Activated CD4-positive, alpha-beta T cell treated with anti-CD3 and anti-CD28 coated beads, Interleukin-2, amount 50 U/mL, for 16 hours (primary cell): ENCODE measurements around the gene TMC2.

ENCODE experiments used
- DNase-seq: peaks from one replicate; pipeline ENCODE4 v3.0.0-alpha.2; 2020

TMC2 gene

GRCh38 chr20:2578475-2579192 lies 42.3 kb downstream of the TMC2 start:
- no peak for DNase-seq

GRCh38 chr20:2585811-2586210 lies 49.4 kb downstream of the TMC2 start:
- no peak for DNase-seq

DNA sequence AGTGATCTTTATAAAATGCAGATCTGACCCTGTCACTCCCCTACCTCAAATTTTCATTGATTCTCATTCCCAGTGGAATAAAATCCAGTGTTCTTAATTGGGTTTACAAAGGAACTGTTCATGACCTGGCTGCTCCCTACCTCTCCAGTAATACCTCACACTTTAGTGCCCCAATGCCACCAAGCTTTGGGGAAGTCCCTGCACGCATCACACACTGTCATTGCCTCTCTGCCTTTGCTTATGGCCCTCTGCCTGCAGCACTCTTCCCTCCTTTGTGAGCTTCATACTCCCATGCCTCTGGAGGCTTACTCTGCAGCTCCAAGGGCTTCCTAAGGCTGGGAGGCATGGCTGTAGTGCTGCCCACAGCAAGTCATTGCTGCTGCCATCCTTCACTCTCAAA lies 57.4 kb downstream of the TMC2 start:
- DNase-seq = no peak

DNA sequence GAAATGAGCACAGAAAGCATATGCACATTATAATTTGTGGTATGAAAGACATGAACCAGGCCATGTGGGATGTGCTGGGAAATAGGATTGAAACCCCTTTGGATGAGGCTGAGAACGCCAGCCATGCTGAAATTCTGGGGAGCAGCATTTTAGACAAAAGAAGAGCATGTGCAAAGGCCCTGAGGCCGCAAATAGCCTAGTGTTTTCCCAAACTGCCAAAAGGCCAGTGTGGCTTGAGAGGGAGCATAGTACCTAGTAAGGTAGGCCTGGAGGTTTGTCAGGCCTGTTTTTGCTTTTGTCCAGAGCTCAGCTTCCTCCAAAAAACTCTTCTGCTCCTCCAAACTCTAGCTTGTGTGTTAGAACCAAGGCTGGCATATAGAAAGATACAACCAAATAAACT lies 58.7 kb downstream of the TMC2 start:
- no peak for DNase-seq

DNA sequence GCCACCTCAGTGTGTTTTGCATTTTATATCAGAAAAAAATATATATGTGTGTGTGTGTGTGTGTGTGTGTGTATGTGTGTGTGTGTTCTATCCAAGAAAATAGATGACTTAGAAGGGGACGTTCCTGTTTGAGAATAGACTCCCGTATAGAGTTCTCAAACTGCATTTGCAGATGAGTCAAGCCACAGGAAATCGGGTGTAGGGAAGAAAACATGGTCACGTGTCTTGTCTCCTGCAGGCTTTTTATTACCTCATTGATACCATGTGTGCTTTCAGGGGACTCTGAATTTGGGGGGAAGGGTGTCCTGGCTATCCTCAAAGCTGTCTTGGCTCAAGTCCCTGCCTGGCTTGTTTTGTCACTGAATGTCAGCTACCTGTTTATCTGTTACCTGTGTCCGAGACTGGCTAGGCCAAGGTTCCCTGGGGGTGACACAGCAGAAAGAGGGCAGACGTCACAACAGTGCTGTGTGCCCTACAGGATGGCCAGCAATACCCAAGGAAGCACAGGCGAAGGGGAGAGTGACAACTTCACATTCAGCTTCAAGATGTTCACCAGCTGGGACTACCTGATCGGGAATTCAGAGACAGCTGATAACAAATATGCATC lies 60.4 kb downstream of the TMC2 start:
- DNase-seq = no peak

- DNase-seq = no peak
These were observed 63.1 kb downstream of the TMC2 start for GRCh38 chr20:2599288-2600006.

GRCh38 chr20:2602046-2602735 lies 65.8 kb downstream of the TMC2 start:
- DNase-seq = no peak

DNA sequence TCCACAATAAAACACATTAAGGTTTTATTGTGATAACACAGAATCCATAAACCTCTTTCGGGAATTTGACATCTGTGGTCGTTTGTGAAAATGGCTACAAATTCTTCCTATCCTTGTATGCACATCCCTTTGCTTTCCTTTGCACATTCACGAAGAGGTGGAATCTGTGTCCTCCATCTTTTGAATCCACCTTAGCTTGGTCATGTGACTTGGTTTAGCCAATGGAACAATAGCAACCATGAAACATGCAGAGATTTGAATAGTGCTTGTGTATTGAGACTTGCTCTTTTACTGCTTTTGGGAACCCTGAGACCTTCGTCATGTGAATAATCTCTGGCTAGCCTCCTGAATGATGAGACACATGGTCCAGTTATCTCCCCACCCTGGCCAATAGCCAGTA lies 66.4 kb downstream of the TMC2 start:
- DNase-seq = no peak

DNA sequence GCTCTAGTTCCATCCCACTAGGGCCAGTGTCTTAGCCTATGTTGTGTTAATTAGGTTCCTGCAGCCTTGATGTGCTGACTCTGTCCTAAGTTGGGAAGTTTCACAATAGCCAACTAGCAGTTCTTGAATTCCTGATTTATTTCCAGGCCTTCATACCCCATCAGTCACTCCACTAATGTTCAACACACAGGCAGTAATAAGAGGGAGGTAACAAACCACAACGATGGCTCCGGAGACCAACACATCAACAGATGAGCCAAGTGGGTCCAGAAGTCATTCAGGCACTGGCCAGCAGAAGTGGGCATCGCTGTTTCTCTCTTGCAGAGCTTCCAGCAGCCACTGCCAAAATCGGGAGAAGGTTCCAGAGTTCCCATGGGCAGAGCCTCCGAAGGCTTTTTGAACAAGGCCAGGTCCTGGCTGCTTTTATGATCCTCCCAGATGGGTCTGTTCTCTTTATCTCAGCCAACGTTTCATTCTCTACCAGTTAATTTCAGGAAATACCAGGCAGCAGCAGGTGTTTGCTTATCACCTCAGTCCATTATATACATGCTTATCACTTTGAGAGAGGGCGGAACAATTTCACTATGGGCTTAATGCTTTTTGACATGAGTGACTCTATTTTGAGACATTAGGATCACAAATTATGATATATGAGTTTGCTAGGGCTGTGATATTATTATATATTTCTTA lies 67.6 kb downstream of the TMC2 start:
- no peak for DNase-seq

DNA sequence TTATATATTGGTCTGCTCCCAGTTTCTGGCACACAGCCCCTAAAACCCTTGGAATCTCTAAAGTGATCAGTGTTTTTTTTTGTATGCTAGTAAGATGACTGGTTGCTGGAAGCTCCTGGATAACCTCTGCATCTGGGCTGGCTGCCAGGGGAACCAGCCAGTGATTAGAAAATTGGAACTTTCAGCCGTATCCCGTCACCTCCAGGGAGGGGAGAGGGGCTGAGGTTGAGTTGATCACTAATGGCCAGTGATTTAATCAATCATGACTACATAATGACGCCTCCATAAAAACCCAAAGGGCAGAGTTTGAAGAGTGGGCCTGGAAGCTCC lies 68.1 kb downstream of the TMC2 start:
- no peak for DNase-seq

DNA sequence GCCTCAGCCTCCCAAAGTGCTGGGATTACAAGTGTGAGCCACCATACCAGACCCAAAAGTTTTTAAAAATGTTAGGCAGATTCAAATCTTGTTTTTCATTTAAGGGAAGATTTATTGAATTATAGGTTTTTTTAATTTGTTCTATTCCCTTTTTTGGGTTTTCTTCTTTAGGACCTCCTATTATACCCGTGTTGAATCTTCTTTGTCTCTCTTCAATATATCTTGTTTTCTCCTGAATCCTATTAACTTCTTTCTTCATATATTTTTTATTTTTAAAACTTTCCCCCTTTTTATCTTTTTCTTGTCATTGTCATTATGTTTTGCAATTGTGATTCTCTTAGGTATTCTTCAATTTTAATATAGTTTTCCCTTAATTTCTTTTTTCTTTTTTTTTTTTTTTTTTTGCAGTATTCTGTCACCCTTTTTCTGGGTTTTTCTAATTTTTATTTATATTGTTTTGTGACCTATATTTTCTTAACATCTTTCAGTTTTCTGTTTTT lies 70.2 kb downstream of the TMC2 start:
- no peak for DNase-seq

DNA sequence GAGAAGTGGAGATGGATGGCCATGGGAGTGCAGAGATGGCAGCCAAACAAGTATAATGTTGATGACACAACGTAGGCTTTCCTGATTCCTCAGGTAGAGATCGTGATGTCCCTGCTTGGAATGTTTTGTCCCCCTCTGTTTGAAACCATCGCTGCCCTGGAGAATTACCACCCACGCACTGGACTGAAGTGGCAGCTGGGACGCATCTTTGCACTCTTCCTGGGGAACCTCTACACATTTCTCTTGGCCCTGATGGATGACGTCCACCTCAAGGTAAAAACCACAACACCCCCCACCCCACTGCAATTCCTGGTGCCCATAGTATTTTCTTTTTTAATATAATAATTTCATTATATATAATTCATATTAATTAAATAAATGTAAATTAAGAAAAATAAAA lies 74.0 kb downstream of the TMC2 start:
- DNase-seq = no peak

DNA sequence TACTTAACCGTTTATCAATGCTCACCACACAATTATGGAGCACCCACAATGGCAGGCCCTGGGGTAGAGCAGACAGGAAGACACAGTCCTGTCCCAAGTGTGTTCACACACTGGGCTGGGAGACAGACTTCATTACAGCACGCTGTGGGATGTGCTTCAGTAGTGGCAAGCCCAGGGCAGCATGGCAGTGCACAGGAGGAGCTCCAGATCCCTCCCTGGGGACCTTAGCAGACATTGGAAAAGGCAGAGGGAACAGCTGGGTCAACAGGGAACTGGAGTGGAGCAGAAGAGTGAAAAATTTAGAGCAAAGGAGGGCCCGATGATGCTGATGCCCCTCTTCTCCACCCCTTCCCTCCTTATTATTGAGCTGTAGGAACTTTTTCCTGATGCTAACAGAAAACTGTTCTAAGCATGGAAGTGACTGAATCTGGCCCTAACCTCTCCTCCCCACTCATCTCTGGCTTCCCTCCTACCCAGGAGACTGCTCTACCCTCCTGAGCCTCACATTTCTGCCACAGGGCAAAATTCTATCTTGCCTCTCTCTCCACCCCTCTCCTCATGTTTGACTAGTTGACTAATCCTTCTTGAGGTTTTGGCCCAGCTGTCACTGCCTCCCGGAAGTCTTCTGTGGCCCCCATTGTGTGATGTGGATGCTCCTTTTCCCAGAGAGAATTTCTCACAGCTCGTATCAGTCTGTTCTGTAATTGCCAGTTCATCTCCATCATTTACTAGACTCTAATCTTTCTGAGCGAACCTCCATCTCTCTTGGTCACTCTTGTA lies 74.8 kb downstream of the TMC2 start:
- DNase-seq = no peak

GRCh38 chr20:2612073-2612472 lies 75.7 kb downstream of the TMC2 start:
- no peak for DNase-seq

DNA sequence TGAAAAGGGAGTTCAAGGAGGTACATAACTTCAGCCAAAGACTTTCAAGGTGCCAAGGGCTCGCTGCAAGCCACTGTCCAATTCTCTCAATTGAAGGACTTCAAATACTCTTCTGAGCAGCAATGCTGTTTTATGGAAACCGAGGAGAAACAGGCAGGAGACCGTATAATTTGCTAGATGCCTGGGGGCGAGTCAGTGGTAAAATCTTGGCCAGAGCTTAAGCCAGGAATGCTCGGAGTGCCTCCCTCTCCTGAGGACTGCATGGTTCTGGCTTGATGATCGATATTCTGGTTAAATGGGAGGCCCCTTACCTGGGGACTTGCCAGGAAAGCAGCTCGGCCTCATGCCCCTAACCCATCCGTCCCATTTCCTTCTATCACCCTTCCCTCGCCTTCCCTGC lies 80.3 kb downstream of the TMC2 start:
- DNase-seq = no peak

DNA sequence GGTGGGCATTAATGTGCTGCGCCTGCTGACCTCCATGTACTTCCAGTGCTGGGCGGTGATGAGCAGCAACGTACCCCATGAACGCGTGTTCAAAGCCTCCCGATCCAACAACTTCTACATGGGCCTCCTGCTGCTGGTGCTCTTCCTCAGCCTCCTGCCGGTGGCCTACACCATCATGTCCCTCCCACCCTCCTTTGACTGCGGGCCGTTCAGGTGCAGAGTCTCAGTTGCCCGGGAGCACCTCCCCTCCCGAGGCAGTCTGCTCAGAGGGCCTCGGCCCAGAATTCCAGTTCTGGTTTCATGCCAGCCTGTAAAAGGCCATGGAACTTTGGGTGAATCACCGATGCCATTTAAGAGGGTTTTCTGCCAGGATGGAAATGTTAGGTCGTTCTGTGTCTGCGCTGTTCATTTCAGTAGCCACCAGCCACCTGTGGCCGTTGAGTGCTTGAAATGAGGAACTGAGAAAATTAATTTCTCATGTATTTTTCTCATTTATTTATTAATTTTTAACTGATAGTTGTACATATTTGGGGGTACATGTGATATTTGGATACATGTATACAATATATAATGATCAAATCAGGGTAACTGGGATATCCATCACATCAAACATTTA lies 80.8 kb downstream of the TMC2 start:
- no peak for DNase-seq

DNA sequence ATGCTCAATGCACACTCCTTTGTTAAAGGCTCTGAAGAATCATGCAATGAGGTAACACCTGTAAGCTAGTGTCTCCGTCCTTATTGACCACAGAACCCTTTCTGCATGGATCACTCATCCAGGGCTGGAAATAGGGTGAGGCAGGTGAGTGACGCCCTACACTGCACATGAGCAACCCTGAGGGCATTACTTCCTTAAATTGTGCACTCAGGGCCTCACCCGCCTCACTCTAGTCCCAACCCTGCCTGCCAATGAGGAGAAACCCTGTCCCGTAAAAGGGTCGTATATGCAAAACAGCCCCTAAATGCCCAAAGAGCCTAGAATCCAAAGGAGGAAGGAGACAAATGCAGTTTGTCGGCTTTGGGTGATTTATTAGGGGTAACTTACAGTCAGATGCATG lies 82.4 kb downstream of the TMC2 start:
- DNase-seq = no peak

- no peak for DNase-seq
These were observed 83.0 kb downstream of the TMC2 start for GRCh38 chr20:2619337-2619736.

- no peak for DNase-seq
These were observed 83.7 kb downstream of the TMC2 start for GRCh38 chr20:2619961-2620595.

GRCh38 chr20:2624190-2624589 lies 87.8 kb downstream of the TMC2 start:
- DNase-seq = no peak

GRCh38 chr20:2625062-2625461 lies 88.7 kb downstream of the TMC2 start:
- no peak for DNase-seq
